GM23248 (cell line): ENCODE results near the gene DHRS3.

Experiments used
- EZH2 ChIP-seq: fragments of 200-600 bp; sonication (generic); IDR thresholded peaks from 2 replicates; pipeline ENCODE4 v1.6.1; 2018; ENCODE audit warnings: antibody characterized with exemption, mild to moderate bottlenecking; ENCODE audit not compliant: insufficient read depth, poor library complexity, severe bottlenecking
- EZH2phosphoT487 ChIP-seq: fragments of 200-600 bp; sonication (generic); IDR thresholded peaks from 2 replicates; pipeline ENCODE4 v1.6.1; 2018; ENCODE audit warnings: antibody characterized with exemption, moderate library complexity, mild to moderate bottlenecking, low read depth; ENCODE audit not compliant: insufficient read depth

DNA sequence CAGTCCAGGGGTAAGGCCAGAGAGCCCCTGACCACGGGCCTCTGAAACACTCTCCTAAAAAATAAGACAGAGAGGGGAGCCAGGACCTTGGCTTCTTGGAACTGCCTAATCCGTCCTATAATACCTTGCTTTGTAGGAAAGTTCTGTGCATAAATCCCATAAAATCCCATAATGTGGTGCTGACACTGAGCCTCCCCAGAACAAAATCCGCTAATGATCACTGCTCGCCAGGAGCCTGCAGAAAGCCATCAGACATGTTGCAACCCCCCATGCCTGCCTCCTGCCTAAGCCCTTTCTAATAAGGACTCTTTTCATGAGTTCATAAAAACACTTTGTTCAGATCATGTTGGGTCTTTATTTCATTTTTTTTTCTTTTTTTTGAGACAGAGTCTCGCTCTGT, 9.3 kb upstream of the DHRS3 start:
- no peak for TF ChIP-seq EZH2
- TF ChIP-seq EZH2phosphoT487, result no peak
